ENCODE data around the gene STK32B. TPM values are rescaled to one million over a fixed set of nuclear protein-coding genes. Genes with fewer than 3 reads are reported as not detected.

The STK32B gene
- total and polyA plus RNA-seq, 2 of the 4 experiments (the other 2 are of a cell fraction): 5.5 to 6.3 TPM

DNA sequence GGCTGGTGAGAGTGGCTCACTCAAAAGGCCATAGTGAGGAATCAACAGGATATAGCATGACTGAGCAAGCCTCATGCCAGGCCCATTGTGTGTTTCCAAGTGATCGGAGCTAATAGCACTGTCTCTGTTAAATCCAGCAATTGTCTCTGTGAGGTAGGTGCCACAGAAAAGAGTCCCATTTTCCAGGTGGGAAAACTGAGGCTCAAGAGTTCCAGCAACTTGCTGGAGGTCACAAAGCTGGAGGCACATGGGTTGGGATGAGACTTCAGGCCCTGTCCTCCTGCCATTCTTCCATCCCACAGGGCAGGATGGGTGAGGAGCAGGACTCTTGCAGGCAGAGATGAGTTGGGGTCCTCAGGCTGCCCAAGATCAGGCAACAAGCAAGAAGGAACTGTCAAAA is 30.9 kb upstream of the STK32B start:
- intact Hi-C loops (cut with micrococcal nuclease): no loop called here
- dilution Hi-C loops (cut with HindIII; ENCODE audit: low sequenced_read_pairs, unreplicated experiment): no loop called here
- TF ChIP-seq FOS (IDR thresholded peaks at IDR 0.05; ENCODE audit: low read depth, low read length) (no peak), CEBPB (IDR thresholded peaks at IDR 0.05; ENCODE audit: low read depth, low read length) (no peak), ELK1 (IDR thresholded peaks at IDR 0.05; ENCODE audit: borderline replicate concordance, low read depth, low read length) (no peak), SMC3 (IDR thresholded peaks at IDR 0.05; ENCODE audit: low read depth, low read length) (no peak), BHLHE40 (IDR thresholded peaks at IDR 0.05; ENCODE audit: low read depth, low read length) (no peak), RAD21 (IDR thresholded peaks at IDR 0.05; ENCODE audit: low read length) (no peak), MAZ (IDR thresholded peaks at IDR 0.05; ENCODE audit: borderline replicate concordance, low read depth, low read length) (no peak), CTCF (conservative IDR thresholded peaks at IDR 0.05; ENCODE audit: low read depth, low read length) (no peak), MXI1 (IDR thresholded peaks at IDR 0.05; ENCODE audit: borderline replicate concordance, low read depth, low read length) (no peak), POLR2A (IDR thresholded peaks at IDR 0.05; ENCODE audit: low read depth, low read length) (no peak)
- no peak overlapping the region for H2AFZ ChIP-seq (replicated peaks; ENCODE audit: low read length, poor library complexity)
- H4K8ac ChIP-seq (ENCODE audit: low read depth in 2 of 2, low read length in 2 of 2): no peak overlapping the region
- H2BK20ac ChIP-seq (ENCODE audit: low read depth, low read length): no peak overlapping the region
- no peak overlapping the region for H2BK15ac ChIP-seq (ENCODE audit: low read depth, low read length)
- no peak overlapping the region for H3K23ac ChIP-seq (ENCODE audit: low read depth, low read length)
- in situ Hi-C loops (cut with MboI; ENCODE audit: low sequenced_read_pairs): no loop called here
- no peak overlapping the region for H3K18ac ChIP-seq (ENCODE audit: low read depth, low read length)
- no peak overlapping the region for H2BK120ac ChIP-seq (ENCODE audit: low read depth, low read length)
- no peak overlapping the region for H3K27ac ChIP-seq (ENCODE audit: insufficient read depth, low read length)
- no peak overlapping the region for H3K4me3 ChIP-seq (ENCODE audit: insufficient read depth, low read depth, low read length)
- no TSS peak for BruUV-seq (replicated peaks)
- no peak overlapping the region for H2AK5ac ChIP-seq (ENCODE audit: low read depth, low read length)
- no peak overlapping the region for H4K5ac ChIP-seq (ENCODE audit: low read depth, low read length)
- H2BK5ac ChIP-seq (ENCODE audit: low read depth, low read length, poor library complexity, severe bottlenecking): no peak overlapping the region
- POLR2A ChIA-PET (ENCODE audit: unreplicated experiment): no interaction called here
- no peak overlapping the region for H3K56ac ChIP-seq (ENCODE audit: extremely low read depth, insufficient read depth, low read length)
- H4K91ac ChIP-seq (ENCODE audit: insufficient read depth, low read depth, low read length): no peak overlapping the region
- no peaks in the 10 kb centered on the region for H3K79me1 ChIP-seq (ENCODE audit: low read depth in 1 of 2, low read length in 2 of 2)
- peaks cover 2% of the 10 kb centered on the region; the same call in 1 of the 2 replicates for H3K4me1 ChIP-seq (ENCODE audit: control insufficient read depth, insufficient read depth, low read length)
- H3K4me2 ChIP-seq (ENCODE audit: low read depth, low read length): no peak overlapping the region
- CTCF ChIA-PET: no interaction called here
- no peak overlapping the region for H2AK9ac ChIP-seq (replicated peaks; ENCODE audit: low read depth, low read length, poor library complexity)
- DNase-seq: no peak
- no CpG with 5 or more reads among the region's 1 CpG for WGBS, 2 experiments (ENCODE audit: extremely low coverage in 2 of 2, insufficient read length in 1 of 2)
- H3K36me3 ChIP-seq (ENCODE audit: control insufficient read depth, insufficient read depth, low read length): no peaks in the 10 kb centered on the region
- no peak for ATAC-seq (ENCODE audit: low read depth)
- H4K20me1 ChIP-seq (ENCODE audit: insufficient read depth, low read length): no peaks in the 10 kb centered on the region
- H3K9ac ChIP-seq (ENCODE audit: low read depth, low read length): no peak overlapping the region
- H3K9me3 ChIP-seq (ENCODE audit: control insufficient read depth, insufficient read depth, low read length): peaks cover 13% of the 10 kb centered on the region
- no peaks in the 10 kb centered on the region for H3K9me1 ChIP-seq (ENCODE audit: insufficient read depth, low read length)
- H3K14ac ChIP-seq (replicated peaks; ENCODE audit: low read depth, low read length): no peak overlapping the region
- H3K4ac ChIP-seq (ENCODE audit: low read depth, low read length): no peak overlapping the region
- peaks cover 24% of the 10 kb centered on the region for H3K27me3 ChIP-seq (ENCODE audit: control insufficient read depth, insufficient read depth, low read length)
